CD4-positive, alpha-beta T cell treated with Interleukin-12 subunit alpha and Interleukin-12 subunit beta, for 1 hour (primary cell): ENCODE measurements around the gene DLGAP1.
"Not testable (repeated sequence)": the region's sequence is repeated elsewhere in the genome, so short reads cannot be mapped to it uniquely, and the experiment has no call there.

ENCODE experiments used
- DNase-seq: peaks from one replicate; pipeline ENCODE4 v3.0.0-alpha.2; 2020

The DLGAP1 gene

GRCh38 chr18:3709205-3709604 is 745.9 kb downstream of the DLGAP1 start:
- no peak for DNase-seq

GRCh38 chr18:3706279-3707097 is 748.6 kb downstream of the DLGAP1 start:
- DNase-seq, result no peak

GRCh38 chr18:3704556-3705344 is 750.4 kb downstream of the DLGAP1 start:
- DNase-seq, result no peak

GRCh38 chr18:3703732-3704176 is 751.4 kb downstream of the DLGAP1 start:
- DNase-seq, result peak; percentile 10

DNA sequence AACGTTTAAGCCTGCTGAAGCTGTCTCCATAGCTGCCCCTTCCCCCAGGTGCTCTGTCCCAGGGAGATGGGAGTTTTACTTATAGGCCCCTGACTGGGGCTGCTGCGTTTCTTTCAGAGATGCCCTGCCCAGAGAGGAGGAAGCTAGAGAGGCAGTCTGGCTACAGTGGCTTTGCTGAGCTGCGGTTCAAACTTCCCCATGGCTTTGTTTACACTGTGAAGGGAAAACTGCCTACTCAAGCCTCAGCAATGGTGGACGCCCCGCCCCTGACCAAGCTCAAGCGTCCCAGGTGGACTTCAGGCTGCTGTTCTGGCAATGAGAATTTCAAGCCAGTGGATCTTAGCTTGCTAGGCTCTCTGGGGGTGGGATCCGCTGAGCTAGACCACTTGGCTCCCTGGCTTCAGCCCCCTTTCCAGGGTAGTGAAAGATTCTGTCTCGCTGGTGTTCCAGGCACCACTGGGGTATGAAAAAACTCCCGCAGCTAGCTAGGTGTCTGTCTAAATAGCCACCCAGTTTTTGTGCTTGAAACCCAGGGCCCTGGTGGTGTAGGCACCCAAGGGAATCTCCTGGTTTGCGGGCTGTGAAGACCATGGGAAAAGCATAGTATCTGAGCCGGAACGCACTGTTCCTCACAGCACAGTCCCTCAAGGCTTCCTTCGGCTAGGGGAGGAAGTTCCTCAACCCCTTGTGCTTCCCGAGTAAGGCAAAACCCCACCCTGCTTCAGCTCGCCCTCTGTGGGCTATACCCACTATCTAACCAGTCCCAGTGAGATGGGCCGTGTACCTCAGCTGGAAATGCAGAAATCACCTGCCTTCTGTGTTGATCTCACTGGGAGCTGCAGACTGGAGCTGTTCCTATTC is 755.2 kb downstream of the DLGAP1 start:
- DNase-seq, result not testable (repeated sequence)

DNA sequence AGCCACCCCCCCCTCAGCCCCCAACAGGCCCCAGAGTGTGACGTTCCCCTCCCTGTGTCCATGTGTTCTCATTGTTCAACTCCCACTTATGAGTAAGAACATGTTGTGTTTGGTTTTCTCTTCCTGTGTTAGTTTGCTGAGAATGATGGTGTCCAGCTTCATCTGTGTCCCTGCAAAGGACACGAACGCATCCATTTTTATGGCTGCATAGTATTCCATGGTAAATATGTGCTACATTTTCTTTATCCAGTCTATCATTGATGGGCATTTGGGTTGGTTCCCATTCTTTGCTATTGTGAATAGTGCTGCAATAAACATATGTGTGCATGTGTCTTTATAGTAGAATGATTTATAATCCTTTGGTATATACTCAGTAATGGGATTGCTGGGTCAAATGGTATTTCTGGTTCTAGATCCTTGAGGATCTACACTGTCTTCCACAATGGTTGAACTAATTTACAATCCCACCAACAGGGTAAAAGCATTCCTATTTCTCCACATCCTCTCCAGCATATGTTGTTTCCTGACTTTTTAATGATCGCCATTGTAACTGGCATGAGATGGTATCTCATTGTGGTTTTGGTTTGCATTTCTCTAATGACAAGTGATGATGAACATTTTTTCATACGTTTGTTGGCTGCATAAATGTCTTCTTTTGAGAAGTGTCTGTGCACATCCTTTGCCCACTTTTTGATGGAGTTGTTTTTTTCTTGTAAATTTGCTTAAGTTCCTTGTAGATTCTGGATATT is 760.9 kb downstream of the DLGAP1 start:
- DNase-seq, result not testable (repeated sequence)

DNA sequence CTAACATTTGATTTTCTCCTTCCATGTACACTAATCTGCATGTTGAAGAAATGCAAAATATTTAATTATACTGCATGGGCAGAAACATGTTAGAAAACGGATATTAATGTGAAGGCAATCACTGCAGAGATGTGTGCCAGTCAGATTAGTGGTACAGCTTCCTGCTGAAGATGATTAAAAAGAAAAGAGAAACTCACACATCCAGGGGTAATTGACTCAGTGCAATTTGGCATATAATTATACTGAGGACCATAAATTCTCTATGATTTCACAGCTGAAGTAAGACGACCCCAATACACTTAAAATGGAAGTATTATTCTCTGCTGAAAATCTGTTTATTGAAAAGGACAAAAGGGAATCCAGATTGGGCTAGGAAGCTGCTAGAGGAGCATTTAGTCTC is 761.7 kb downstream of the DLGAP1 start:
- no peak for DNase-seq

DNA sequence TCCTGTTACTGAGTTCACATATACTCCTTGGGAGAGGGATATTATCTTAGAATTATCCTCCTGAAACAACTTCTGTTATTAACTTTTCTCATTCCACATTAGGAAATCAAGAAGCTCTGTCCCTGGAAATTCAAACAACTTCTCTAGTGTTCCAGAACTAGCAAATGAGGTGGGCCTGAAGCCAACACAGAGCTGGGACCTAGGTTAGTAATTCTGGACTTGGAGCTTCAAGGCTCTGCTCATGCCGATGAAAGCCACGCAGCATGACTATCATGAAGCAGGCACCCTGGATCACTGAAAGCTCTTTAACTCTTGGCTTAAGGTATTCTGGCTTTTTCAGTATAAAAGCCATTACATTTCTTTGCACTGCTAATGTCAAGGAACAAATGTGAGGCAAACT is 762.4 kb downstream of the DLGAP1 start:
- no peak for DNase-seq

GRCh38 chr18:3692113-3692621 is 762.9 kb downstream of the DLGAP1 start:
- no peak for DNase-seq

DNA sequence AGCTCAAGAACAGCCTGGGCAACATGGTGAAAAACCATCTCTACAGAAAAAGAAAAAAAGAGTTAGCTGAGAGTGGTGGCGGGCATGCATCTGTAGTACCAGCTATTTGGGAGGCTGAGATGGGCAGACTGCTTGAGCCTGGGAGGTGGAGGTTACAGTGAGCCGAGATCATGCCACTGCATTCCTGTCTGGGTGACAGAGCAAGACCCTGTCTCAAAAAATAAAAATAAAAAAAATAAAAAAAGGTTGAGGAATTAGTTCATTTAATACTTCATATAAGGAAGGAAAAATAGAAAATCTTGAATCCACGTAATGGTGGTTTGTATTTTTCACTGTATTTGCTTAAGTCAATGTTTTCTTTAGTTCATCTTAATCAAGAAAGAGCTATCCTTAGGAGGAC is 763.4 kb downstream of the DLGAP1 start:
- no peak for DNase-seq

GRCh38 chr18:3690764-3691066 is 764.4 kb downstream of the DLGAP1 start:
- DNase-seq, result no peak

DNA sequence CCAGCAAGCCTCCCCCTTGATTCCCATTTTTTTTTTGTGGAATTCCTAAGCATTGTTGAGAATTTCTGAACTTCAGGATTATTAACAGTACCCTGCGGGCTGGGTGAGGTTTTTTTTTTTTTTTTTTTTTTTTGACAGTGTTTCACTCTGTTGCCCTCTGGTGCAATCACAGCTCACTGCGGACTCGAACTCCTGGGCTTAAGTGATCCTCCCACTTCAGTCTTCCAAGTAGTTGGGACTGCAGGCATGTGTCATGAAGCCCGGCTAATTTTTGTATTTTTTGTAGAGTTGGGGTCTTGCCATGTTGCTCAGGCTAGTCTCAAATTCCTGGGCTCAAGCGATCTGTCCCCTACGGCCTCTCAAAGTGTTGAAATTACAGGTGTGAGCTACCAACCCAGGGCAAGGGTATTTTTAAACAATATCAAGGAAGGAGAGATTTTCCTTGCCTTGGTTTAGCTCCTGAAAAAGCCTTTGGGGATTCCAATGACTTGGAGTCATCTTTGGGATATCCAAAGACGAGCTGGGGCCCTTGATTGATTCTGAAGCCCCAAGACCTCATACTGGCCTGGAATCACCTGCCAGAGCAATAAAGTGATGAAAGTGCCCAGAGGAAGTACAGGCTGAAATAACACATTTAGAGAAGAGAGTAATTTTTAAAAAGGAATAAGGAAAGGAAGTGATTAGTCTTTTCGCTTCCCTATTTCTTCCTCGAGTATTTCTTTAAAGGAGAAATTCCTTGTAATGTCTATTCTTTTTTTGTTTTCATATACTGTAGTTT is 764.9 kb downstream of the DLGAP1 start:
- DNase-seq, result no peak

DNA sequence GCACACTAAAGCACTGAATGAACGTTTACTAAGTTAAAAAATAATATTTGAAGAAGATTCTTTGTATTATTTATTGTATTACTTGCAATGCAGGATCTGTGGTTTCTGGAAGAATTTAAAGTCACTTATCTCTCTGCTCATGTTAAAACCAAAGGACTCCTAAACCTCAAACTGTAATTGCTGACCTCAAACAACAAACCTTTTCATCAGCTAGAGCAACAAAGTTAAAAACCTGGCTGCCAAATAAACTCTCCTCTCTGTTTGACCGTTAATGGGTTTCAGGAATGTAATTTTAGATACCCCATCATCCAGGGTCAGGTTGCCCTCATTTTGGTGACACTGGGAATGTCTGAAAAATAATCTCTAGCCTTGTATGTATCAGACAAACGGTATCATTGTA is 766.0 kb downstream of the DLGAP1 start:
- no peak for DNase-seq

DNA sequence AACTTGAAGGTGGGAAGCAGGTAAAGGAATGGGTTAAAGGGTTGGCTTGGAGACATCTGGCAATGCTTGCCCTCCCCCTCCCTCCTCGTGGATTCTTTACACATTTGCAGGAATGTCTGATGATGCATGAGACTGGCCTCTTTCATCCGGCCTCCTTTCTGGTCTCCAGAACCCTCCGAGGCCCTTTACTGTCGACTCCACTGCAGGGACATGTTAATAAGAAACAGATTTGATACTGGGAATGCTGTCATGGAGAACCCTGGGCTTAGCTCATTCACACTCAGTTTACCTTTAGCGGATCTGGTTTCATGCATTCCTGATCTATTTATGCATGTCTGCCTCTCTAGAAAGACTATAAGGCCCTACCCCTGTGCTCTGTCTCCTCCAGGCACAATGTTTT is 766.4 kb downstream of the DLGAP1 start:
- no peak for DNase-seq

- no peak for DNase-seq
Measured at GRCh38 chr18:3683483-3683882, 771.6 kb downstream of the DLGAP1 start.

- DNase-seq, result no peak
Measured at GRCh38 chr18:3682061-3682460, 773.0 kb downstream of the DLGAP1 start.

DNA sequence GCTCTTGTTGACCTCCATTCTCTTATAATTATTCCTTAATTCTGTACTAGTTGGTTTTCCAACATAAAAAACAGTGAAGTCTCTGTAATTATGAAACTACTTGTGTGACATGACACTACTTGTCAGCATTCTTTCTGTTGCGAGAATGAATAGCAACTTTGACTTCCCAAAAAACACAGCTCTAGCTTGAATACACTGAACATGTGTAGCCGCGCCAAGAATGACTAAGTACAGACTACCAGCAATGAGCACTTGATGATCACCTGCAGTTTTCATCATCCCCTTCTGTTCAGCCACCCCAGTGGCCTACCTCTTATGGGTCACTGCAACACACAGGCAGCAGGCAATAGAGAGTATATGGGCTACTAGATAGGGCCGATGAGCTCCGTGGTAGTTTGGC is 775.9 kb downstream of the DLGAP1 start:
- DNase-seq, result no peak

DNA sequence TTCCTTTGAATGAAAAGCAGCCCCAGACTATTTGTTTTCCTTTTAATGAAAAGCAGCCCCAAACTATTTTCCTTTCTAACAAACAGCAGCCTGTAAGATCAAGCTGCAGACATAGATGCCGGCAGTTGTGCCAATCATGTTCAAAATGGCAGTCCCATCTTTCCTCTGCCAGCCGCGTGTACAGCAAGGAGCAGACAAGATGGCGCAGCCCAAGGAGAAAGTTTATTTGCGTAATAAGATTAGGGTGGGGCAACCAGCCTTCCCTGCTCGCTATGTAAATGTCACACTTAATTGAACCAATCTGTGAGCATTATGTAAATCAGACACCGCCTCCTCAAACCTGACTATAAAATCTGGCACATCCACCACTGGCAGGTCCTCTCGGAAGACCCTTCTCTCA is 779.1 kb downstream of the DLGAP1 start:
- no peak for DNase-seq

DNA sequence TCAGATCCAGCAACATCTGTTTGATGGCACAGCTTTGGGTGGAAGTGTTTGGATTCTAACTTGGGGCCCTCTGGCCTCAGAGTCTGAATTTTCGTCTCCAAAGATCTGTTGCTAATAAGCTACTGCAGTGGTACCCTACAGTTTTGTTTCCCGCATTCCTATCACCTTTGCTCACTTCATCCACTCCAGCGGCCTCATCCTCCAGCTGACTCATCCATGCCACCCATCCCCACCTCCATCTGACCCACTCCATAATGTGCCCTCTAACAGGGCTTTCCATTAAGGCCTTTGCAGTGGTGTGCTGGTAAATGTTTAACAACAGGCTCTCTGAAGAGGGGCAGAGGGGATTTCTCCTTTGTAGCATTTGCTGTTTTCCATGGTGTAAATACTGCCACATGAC is 779.7 kb downstream of the DLGAP1 start:
- DNase-seq, result no peak

- no peak for DNase-seq
Measured at GRCh38 chr18:3671176-3671575, 783.9 kb downstream of the DLGAP1 start.

GRCh38 chr18:3669376-3669775 is 785.7 kb downstream of the DLGAP1 start:
- no peak for DNase-seq
